Measurements from ENCODE around the gene ANP32E.

The ANP32E gene

GRCh38 chr1:150183061-150183460 is 52.9 kb downstream of the ANP32E start:
- Histone ChIP-seq H3K4me3 (ENCODE audit: low read depth, low read length) (no peak overlapping the region), H3K36me3 (ENCODE audit: control insufficient read depth in 2 of 2, insufficient read depth in 1 of 2, low read length in 2 of 2) (no peaks in the 10 kb centered on the region), H3K9me3 (ENCODE audit: control insufficient read depth, insufficient read depth, low read depth, low read length) (no peaks in the 10 kb centered on the region), H3K27ac (ENCODE audit: extremely low read depth, low read depth, low read length) (no peak overlapping the region), H3K4me1 (ENCODE audit: control insufficient read depth, insufficient read depth, low read length) (peaks cover 3% of the 10 kb centered on the region; the same call in 1 of the 2 replicates)
- POLR2A ChIA-PET = no interaction called here
- TF ChIP-seq ZNF214 (tag by site-specific recombination; IDR thresholded peaks at IDR 0.05; ENCODE audit: borderline replicate concordance) (no peak), ZBTB7A (tag by site-specific recombination; IDR thresholded peaks at IDR 0.05; ENCODE audit: low read depth) (no peak), ZNF76 (tag by site-specific recombination; IDR thresholded peaks at IDR 0.05; ENCODE audit: borderline replicate concordance, low read depth) (no peak), PRDM6 (tag by site-specific recombination; IDR thresholded peaks at IDR 0.05) (no peak), REPIN1 (tag by site-specific recombination; IDR thresholded peaks at IDR 0.05; ENCODE audit: low read depth) (no peak), ZNF184 (tag by site-specific recombination; IDR thresholded peaks at IDR 0.05) (no peak), ZBTB10 (tag by site-specific recombination; IDR thresholded peaks at IDR 0.05) (no peak)
- CTCF ChIA-PET = interaction anchor here (0.6 to 2.2 kb wide), 3 partner anchors 110 to 264 kb away, joined by 3 to 6 read pairs (median 4); no protein-coding TSS in a partner anchor

- H3K4me1 ChIP-seq (ENCODE audit: control insufficient read depth, insufficient read depth, low read length) = peaks cover 3% of the 10 kb centered on the region; the same call in 1 of the 2 replicates
- TF ChIP-seq ZFHX2 (tag by site-specific recombination; conservative IDR thresholded peaks at IDR 0.05) (no peak), RBAK (tag by site-specific recombination; IDR thresholded peaks at IDR 0.05) (no peak), ZNF18 (tag by site-specific recombination; IDR thresholded peaks at IDR 0.05) (no peak), ZNF433 (tag by site-specific recombination; IDR thresholded peaks at IDR 0.05; ENCODE audit: low read depth) (no peak), ZNF837 (tag by site-specific recombination; IDR thresholded peaks at IDR 0.05) (no peak), ZNF449 (tag by site-specific recombination; IDR thresholded peaks at IDR 0.05) (no peak), ZNF184 (tag by site-specific recombination; IDR thresholded peaks at IDR 0.05) (no peak), ZNF558 (tag by site-specific recombination; IDR thresholded peaks at IDR 0.05) (no peak), ZNF398 (tag by site-specific recombination; IDR thresholded peaks at IDR 0.05) (no peak)
- H3K4me3 ChIP-seq (ENCODE audit: low read depth, low read length) = no peak overlapping the region
- H3K27ac ChIP-seq (ENCODE audit: extremely low read depth, low read depth, low read length) = no peak overlapping the region
- CTCF ChIA-PET = interaction anchor here (1.3 to 2.2 kb wide), 3 partner anchors 16 to 220 kb away, joined by 4 to 6 read pairs (median 4); no protein-coding TSS in a partner anchor
- no peaks in the 10 kb centered on the region for H3K9me3 ChIP-seq (ENCODE audit: control insufficient read depth, insufficient read depth, low read depth, low read length)
- POLR2A ChIA-PET = no interaction called here
- no peaks in the 10 kb centered on the region for H3K36me3 ChIP-seq (ENCODE audit: control insufficient read depth in 2 of 2, insufficient read depth in 1 of 2, low read length in 2 of 2)
Observed at GRCh38 chr1:150182247-150182646, 53.7 kb downstream of the ANP32E start.

Measured in HEK293 (cell line).